HG03066 (cell line): ENCODE measurements around the gene CPED1.
"Not testable (repeated sequence)": the region's sequence is repeated elsewhere in the genome, so short reads cannot be mapped to it uniquely, and the experiment has no call there.

Experiments used
- ATAC-seq: cut with Tn5 transposase; IDR thresholded peaks from one replicate; pipeline ENCODE4 v1.9.1; 2021; ENCODE audit warnings: low read depth; ENCODE audit not compliant: unreplicated experiment

CPED1 gene

GRCh38 chr7:121036776-121037175, 48.3 kb downstream of the CPED1 start:
- ATAC-seq, result not testable (repeated sequence)

- not testable (repeated sequence) for ATAC-seq
These were observed 48.8 kb downstream of the CPED1 start for GRCh38 chr7:121037329-121037728.

DNA sequence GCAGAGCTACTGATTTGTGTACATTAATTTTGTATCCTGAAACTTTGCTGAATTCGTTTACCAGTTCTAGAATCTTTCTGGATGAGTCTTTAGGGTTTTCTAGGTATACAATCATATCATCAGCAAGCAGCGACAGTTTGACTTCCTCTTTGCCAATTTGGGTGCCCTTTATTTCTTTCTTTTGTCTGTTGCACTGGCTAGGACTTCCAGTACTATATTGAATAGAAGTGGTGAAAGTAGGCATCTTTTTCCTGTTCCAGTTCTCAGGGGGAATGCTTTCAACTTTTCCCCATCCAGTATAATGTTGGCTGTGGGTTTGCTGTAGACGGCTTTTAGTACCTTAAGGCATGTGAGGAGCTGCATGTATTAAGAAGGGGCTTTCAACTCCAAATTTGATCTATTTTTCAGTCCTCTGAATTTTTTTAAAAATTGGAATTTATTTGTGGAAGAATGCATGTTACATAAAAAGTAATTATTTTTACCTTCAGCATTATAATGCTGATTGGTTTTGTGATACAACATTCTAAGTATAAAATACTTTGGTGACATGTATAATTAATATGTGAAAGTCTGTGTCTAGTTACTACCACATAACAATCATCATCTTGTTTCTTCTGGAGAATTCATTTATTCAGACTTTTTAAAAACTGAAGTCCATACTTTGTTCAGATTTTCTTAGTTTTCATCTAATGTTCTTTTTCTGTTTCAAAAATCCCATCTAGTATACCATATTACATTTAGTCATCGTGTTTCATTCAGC, 49.6 kb downstream of the CPED1 start:
- ATAC-seq, result no peak

DNA sequence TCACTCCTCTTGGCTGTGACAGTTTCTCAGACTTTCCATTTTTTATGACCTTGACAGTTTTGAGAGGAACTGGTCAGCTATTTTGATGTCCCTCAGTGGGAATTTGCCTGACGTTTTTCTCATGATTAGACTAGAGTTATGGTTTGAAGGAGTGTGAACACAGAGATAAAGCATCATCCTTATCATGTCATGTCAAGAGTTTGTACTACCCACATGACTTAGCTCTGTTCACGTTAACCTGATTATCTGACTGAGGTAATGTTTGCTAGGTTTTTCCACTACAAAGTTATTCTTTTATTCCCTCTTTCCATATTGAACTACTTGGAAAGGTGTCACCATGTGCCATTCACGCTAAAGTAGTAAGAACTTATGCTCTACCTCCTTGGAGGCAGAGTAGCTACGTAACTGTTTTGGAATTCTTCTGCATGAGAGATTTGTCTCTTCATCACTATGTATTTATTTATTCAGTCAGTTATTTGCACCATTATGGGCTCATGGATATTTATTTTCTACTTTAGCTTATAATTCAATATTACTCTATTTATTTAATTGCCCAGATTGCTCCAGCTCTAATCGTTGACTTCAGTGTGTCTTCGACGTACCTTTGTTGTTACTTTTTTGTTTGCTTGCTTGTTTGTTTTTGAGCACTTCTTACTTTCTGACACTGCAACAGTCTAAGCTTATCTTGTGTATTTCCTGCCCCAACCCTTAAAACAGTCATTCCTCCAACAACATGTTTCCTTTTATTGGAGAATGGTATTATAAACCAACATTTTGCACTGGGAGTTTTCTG, 50.4 kb downstream of the CPED1 start:
- ATAC-seq, result no peak

DNA sequence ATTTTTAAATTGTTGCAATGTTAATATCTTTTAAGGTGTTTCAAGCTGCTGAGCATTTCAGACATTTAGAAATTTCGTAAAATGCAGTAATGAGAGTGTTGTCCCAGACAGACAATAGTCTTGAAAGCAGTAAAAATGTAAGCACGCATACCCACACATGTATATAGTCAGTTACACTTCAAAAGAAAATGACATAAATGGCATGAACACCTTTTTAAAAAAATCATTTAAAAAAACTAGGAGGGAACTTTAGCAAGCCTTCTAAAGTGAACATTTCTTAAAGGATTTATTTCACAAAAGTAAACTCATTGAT, 51.0 kb downstream of the CPED1 start:
- ATAC-seq, result no peak

GRCh38 chr7:121039994-121040393, 51.5 kb downstream of the CPED1 start:
- no peak for ATAC-seq

DNA sequence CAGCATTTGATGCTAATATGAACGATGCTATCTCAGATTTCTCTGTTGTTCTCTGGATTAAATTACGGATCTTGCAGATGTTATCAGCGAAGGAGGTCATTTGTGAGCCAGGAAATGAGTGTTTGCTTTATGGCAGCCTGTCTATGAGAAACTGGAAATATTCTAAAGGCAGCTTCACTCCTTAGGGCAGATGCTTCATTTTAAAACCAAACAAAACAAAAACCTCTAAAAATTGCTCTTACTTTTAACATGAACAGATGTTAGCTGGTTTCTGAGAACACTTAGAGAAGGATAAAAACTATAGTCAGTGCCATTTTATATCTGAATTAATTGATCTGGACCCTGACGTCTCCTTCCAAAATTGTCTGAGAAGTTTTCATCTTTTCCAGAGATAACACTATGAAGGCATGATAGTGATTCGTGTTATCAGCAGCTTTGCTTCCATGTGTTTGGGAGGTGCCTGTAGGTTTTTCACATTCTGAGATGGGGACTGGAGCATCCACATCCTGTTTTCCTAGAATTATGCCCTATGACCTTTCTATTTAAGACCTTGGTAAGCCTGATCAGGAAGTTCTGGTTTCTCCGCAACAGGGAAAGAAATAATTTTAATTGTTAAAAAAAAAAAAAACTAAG, 53.1 kb downstream of the CPED1 start:
- ATAC-seq, result no peak

DNA sequence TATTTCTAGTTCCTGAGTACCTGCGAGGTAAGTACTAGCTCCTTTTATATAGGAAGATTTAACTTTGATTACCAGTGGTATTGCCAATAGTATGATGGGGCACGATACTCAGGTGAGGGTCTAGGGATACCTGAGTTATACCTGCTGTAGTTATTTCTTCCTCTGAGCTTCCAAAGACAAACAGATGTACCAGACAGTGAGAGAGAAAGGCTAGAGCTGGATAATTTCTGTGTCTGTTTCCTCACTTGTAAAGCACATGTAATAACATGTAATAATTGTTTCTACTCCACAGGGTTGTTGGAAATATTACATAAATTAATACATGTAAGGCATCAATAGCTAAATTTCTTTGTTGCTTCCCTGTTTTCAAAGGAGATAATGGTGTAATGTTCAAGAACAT, 53.7 kb downstream of the CPED1 start:
- ATAC-seq, result no peak

DNA sequence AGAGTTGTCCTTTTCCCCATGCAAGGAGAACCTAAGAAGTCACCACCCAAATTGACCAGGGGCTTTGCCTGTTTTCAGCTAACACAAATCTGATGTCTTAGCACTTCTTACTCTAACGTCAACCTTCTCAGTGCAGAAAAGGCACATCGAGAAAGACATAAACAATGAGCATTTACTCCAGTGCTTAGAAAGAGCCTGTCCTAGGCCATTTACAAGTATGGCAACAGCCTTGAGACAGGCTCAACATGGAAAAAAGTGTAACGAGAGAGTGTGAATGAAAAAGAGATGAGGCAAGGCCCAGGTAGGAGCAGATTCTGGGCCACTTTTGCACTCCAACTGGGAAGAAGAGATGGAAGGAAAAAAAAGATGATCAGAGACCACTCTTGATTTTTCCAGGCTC, 54.4 kb downstream of the CPED1 start:
- ATAC-seq, result no peak

DNA sequence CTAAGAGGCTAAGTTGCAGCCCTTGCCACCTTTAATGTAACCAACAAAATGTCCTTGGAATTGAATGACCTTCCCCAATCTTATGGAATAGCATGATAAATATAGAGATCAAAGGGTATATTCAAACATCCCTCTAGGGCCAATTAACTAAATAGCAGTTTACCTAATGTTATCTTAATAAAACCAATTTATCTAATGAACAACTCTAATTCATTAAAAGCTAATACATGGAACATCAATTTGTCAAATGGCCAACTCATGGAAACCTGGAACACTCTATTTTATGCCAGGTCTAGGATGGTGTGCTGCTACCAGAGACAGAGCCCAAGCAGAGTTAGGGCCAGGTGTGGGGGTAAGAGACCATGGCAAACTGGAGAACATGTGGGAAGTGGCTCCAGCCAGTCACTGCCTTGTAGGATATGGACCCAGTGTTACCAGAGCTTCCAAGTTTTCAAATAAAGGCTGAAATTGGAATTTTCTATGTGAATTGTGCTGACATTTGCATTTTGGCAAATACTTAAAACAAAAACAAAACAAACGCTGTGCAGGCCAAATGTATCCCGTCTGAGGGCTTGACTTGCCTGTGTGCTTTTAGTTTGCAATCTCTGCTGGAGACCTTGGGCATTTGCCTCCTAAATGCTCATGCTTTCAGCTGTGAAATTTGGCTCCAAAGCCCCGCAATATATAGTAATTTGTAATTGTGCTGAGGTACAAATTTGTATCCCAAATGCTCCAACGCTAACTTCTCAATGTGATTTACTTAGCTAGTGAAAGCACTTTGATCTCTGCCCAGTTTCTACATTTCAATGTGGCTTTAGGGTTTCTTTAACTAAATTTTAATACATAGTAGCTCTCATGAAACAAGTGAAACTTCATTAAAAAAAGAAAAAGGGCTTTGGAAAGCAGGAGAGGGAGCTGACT, 55.1 kb downstream of the CPED1 start:
- no peak for ATAC-seq

DNA sequence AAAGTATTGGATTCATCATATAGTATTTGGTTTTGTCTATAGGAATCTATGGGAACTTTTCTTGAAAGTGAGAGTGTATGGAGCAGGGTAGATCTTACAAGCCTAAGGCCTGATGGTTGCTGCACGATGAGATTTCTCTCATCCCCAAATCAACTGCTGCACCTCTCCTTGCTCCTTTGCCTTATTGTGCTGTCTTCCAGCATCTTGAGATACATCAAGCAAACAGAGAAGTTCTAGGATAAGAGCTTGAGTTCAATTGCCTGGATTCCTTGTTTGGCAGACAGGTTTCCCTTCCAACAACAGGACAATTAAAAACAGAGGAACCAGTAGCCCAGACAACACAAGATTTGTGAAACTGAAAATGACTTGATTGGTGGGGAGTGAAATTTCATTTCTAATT, 56.6 kb downstream of the CPED1 start:
- no peak for ATAC-seq

- ATAC-seq, result no peak
These were observed 57.5 kb downstream of the CPED1 start for GRCh38 chr7:121046009-121046408.

GRCh38 chr7:121046893-121047468, 58.5 kb downstream of the CPED1 start:
- no peak for ATAC-seq

- ATAC-seq, result no peak
These were observed 59.7 kb downstream of the CPED1 start for GRCh38 chr7:121048195-121048594.

GRCh38 chr7:121049028-121049791, 60.7 kb downstream of the CPED1 start:
- ATAC-seq, result no peak

GRCh38 chr7:121049897-121050296, 61.4 kb downstream of the CPED1 start:
- no peak for ATAC-seq

DNA sequence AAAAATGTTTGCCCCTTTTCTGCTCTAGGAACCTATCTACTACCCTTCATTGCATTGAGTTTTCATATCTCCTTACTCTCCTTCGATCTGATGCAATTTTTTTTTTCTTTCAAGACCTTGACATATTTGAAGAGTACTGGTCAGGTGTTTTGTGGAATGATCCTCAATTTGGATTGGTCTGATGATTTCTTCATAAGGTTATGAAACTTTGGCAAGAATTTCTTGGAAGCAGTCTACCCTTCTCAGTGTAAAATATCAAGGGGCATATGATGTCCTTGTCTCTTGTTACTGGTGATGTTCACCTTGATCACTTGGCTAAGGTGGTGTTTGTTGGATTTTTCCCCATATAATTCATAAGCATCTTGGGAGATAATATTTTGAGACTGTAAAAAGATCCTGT, 64.7 kb downstream of the CPED1 start:
- ATAC-seq, result no peak

GRCh38 chr7:121054925-121055324, 66.4 kb downstream of the CPED1 start:
- no peak for ATAC-seq

DNA sequence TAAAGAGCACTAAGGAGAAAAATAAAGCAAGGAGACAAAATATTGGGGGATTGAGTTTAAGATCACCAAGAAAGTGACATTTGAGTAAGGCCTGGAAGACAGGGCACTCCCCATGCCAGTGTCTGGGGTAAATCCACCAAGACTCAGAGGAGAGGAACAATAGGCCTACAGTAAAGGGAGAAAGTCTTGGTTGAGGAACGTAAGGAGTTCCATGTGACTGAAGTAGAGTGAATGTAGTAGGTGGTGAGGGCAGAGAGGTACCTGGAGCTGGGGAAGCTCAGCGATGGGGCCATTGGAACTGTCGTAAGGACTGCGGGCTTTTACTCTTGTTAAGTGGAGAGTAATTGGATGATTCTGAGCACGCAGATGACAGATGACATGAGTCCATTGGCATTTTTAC, 69.4 kb downstream of the CPED1 start:
- ATAC-seq, result no peak

GRCh38 chr7:121058975-121059374, 70.5 kb downstream of the CPED1 start:
- no peak for ATAC-seq
